Peyer's patch (tissue), 4 donors: ENCODE measurements around the gene CNTNAP2.

ENCODE experiments used
- POLR2A ChIP-seq, 2 donors: fragments of 450-650 bp; IDR thresholded peaks; one replicate each; pipeline ENCODE4 v1.5.1; 2017; ENCODE audit warnings: antibody characterized with exemption in 2 of 2, mild to moderate bottlenecking in 2 of 2, moderate library complexity in 2 of 2
- TF ChIP-seq, protein P1 (sequence below), 6 experiments: fragments of 450-650 bp in 4 of 6; fragments of 200-600 bp in 2 of 6; sonication (generic) in 1 of 6; IDR thresholded peaks; one replicate each; pipeline ENCODE4 v1.5.1; 2017 to 2019; ENCODE audit warnings: antibody characterized with exemption in 6 of 6, mild to moderate bottlenecking in 3 of 6, moderate library complexity in 1 of 6

DNA sequence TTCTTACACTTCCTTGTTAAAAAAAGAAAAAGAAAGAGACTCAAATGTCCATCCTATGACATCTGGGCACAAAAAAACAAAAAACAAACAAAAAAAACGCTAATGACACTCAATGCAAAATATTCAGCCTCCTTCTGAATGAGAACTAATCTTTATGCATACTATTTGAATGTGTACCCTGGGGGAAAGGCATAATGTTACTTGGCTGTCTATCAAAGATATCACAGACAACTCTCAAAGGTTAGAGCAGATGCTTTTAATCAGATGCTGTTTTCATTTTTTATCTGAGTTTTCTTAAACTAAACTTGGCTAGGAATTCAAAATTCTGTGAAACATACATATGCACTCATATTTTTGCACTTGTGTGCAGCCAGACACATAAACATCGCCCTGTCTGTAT lies 745.8 kb downstream of the CNTNAP2 start:
- TF ChIP-seq, protein P1, sequence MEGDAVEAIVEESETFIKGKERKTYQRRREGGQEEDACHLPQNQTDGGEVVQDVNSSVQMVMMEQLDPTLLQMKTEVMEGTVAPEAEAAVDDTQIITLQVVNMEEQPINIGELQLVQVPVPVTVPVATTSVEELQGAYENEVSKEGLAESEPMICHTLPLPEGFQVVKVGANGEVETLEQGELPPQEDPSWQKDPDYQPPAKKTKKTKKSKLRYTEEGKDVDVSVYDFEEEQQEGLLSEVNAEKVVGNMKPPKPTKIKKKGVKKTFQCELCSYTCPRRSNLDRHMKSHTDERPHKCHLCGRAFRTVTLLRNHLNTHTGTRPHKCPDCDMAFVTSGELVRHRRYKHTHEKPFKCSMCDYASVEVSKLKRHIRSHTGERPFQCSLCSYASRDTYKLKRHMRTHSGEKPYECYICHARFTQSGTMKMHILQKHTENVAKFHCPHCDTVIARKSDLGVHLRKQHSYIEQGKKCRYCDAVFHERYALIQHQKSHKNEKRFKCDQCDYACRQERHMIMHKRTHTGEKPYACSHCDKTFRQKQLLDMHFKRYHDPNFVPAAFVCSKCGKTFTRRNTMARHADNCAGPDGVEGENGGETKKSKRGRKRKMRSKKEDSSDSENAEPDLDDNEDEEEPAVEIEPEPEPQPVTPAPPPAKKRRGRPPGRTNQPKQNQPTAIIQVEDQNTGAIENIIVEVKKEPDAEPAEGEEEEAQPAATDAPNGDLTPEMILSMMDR (IDR thresholded peaks at IDR 0.05) = no peak
- TF ChIP-seq POLR2A (IDR thresholded peaks at IDR 0.05) = no peak
